Activated T-cell treated with anti-CD3 and anti-CD28 coated beads for 48 hours (primary cell): ENCODE measurements around the gene DNMT3B.

Experiments used
- DNase-seq: peaks from one replicate; pipeline ENCODE4 v3.0.0-alpha.2; 2020; ENCODE audit warnings: low read depth

The DNMT3B gene

DNA sequence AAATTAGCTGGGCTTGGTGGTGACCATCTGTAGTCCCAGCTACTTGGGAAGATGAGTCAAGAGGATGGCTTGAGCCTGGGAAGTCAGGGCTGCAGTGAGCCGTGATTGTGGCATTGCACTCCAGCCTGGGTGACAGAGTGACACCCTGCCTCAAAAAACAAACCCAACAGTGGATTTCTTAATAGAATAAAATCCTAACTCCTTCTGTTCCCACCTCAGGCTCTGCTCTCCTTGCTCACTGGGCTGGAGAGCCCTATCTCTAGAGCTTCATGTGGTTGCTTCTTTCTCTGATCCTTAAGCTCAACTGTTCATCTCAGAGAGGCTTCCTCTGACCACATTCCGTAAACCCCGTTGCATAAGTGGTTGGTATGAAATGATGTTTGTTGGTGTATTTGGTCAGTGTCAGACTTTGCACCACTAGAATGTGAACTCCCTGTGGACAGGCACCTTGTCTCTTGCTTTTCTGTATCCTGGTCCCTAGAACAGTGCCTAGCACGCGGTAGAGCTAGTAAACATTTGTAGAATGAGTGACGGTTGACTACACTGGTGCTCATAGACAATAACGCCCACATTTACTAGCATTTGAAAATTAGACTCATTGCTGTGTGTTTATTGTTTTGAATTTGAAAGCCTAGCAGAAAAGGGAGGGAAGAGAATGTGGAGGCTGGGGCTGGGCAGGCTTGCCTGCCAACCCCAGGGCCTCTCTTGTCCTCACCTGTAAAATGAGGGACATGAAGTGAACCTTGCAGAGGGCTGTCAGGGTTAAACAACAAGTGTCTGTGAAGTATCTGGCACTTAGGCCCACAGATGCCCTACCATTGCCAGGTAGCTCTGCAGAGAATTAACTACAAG, 61.8 kb downstream of the DNMT3B start:
- DNase-seq, result no peak

- DNase-seq, result no peak
Observed at GRCh38 chr20:32828029-32828680, 66.0 kb downstream of the DNMT3B start.

DNA sequence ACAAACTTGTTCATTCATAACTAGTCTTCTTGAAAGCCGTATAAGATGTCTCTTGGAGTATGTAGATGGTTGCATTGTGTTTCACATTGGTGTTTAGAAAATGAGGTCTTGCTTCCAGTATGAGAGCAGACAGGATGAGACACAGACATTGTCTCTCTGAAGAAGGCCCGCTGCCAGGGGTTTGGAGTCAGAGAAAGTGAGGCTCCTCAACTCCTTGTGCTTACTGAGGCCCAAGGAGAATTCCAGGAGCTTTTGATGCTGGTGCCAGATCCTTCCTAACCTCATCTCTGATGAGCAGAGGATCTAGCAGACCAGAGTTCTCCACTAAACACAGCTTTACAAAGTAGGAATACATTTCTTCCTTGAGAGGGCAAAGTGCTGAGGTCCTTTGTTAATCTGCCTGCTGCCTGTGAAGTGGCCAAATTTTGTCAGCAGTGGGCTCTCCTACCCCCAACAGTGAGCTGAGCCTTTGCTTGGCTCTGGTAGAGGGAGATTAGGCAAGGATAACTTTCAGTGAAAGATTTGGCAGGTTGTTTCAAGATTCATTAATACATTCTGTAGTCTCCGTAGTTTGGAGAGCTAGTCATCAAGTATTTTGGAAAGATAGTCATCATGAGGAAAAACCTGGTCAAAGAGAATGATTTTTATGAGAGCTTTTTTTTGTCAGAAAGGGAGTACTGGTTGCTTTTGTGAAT, 67.3 kb downstream of the DNMT3B start:
- no peak for DNase-seq

DNA sequence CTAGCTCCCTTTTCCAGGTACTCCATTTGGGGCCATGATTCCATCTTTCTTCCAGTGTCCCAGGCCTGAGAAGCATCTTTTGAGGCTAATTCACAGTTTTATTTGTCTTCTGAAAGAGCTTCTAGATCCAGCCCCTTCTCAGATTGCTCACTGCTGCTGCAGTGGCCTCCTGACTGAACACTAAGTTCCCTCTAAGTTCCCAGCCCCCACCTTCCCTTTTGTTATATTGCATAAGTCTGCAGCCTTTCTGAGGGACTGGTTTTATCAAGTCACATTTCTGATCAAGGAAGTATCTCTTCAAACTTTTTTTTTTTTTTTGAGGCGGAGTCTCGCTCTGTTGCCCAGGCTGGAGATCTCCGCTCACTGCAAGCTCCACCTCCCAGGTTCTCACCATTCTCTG, 68.3 kb downstream of the DNMT3B start:
- DNase-seq, result no peak

GRCh38 chr20:32831982-32832381, 69.8 kb downstream of the DNMT3B start:
- DNase-seq, result no peak

- no peak for DNase-seq
Observed at GRCh38 chr20:32832664-32833063, 70.5 kb downstream of the DNMT3B start.

DNA sequence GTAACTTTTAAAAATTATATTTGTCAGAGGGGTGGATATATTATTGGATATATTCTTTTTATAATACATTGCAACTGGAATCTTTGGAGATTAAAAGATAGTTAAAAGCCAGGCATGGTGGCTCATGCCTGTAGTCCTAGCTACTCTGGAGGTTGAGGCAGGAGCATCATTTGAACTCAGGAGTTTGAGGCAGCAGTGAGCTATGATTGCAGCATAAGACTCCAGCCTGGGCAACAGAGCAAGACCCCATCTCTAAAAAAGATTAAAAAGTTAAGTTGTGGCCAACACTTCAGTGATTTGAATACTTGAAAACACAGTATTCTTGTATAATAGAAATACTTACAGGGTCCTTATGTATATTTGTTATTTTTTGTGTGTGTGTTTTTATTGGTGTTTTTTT, 72.8 kb downstream of the DNMT3B start:
- no peak for DNase-seq

GRCh38 chr20:32837157-32837556, 75.0 kb downstream of the DNMT3B start:
- DNase-seq, result no peak

- no peak for DNase-seq
Observed at GRCh38 chr20:32839227-32839981, 77.2 kb downstream of the DNMT3B start.

DNA sequence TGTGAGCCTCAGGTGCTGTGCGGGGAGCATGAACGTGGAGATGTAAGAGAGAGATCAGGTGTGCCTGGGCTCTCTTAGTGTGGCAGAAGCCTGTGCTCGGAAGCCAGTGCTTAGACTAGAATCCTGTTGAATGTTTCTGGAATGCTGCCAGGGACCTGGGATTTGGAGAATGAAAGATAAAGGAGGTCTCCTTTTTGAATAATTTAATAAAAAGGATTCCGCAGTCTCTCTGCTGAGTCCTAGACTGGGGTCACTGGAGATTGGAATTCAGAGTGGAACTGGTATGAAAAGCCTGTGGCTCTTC, 77.7 kb downstream of the DNMT3B start:
- no peak for DNase-seq

- no peak for DNase-seq
Observed at GRCh38 chr20:32841174-32841573, 79.0 kb downstream of the DNMT3B start.

- no peak for DNase-seq
Observed at GRCh38 chr20:32841632-32842031, 79.4 kb downstream of the DNMT3B start.

- no peak for DNase-seq
Observed at GRCh38 chr20:32842688-32843524, 80.7 kb downstream of the DNMT3B start.

- no peak for DNase-seq
Observed at GRCh38 chr20:32845786-32846185, 83.6 kb downstream of the DNMT3B start.

GRCh38 chr20:32846852-32847251, 84.7 kb downstream of the DNMT3B start:
- no peak for DNase-seq

DNA sequence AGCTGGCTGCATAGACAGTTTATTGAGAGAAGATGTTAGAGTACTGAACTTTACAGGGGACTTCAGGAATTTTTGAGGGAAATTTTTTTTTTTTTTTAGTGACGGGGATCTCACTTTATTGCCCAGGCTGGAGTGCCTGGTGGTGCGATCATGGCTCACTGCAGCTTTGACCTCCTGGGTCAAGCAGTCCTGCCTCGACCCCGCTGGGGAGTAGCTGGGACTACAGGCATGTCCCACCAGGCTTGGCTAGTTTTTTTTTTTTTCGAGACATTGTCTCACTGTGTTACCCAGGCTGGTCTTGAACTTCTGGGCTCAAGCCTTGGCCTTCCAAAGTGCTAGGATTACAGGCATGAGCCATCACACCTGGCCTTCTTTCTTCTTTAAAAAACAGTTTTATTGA, 85.8 kb downstream of the DNMT3B start:
- no peak for DNase-seq

- DNase-seq, result no peak
Observed at GRCh38 chr20:32848846-32849245, 86.7 kb downstream of the DNMT3B start.

GRCh38 chr20:32849577-32849976, 87.4 kb downstream of the DNMT3B start:
- no peak for DNase-seq

- no peak for DNase-seq
Observed at GRCh38 chr20:32855387-32855786, 93.2 kb downstream of the DNMT3B start.

GRCh38 chr20:32858189-32858588, 96.0 kb downstream of the DNMT3B start:
- no peak for DNase-seq
